Colonic mucosa (tissue), 4 donors: Measurements from ENCODE around the gene GADD45A. TPM values are rescaled to one million over a fixed set of nuclear protein-coding genes. Genes with fewer than 3 reads are reported as not detected.
A peak's percentile ranks its signal among the peaks of the same experiment; 100 is the strongest.

Source experiments
- DNase-seq: peaks from one replicate; pipeline ENCODE4 v3.0.0-alpha.2; 2020
- H3K27ac ChIP-seq: fragments of 200-600 bp; one replicate; pipeline ENCODE4 v1.8.0; 2021
- H3K27me3 ChIP-seq: fragments of 200-600 bp; one replicate; pipeline ENCODE4 v1.8.0; 2021
- H3K36me3 ChIP-seq: fragments of 200-600 bp; one replicate; pipeline ENCODE4 v1.8.0; 2021
- H3K4me1 ChIP-seq: fragments of 200-600 bp; one replicate; pipeline ENCODE4 v1.8.0; 2021; ENCODE audit warnings: mild to moderate bottlenecking
- H3K4me3 ChIP-seq: fragments of 200-600 bp; one replicate; pipeline ENCODE4 v1.8.0; 2021
- H3K9ac ChIP-seq, 2 donors: one replicate each; pipeline ENCODE4 v1.7.0; 2013; ENCODE audit warnings: control low read depth in 2 of 2, low read depth in 2 of 2, low read length in 2 of 2
- H3K9me3 ChIP-seq: fragments of 200-600 bp; one replicate; pipeline ENCODE4 v1.8.0; 2021
- intact Hi-C: fragments of 100-400 bp; cut with DNase I; formaldehyde crosslinking; loops from one replicate; pipeline ENCODE4 v1.14.1; 2022
- total RNA-seq, 2 donors: library from RNA; stranded (reverse); fragmentation: NEBNext Ultra II Directional in 1 of 2; extraction: Animal tissue kit (Norgen Biotek cat#: 25700) in 1 of 2; gene quantifications; one replicate each; pipeline ENCODE4 v1.2.1, GENCODE V29; 2021
- TF ChIP-seq, protein P1 (sequence below): fragments of 200-600 bp; IDR thresholded peaks from one replicate; pipeline ENCODE4 v1.8.0; 2022; ENCODE audit warnings: antibody characterized with exemption, mild to moderate bottlenecking
- donor health status: healthy.
- donor health status: DM: no; HTN: no; CAD: no.
- donor health status: DM: no; HTN: no; CAD: no.

Gene GADD45A
- total RNA-seq, 2 donors from 2014 or later, result 29.0 to 29.4 TPM

- peak overlapping the region; percentile 72 for H3K4me3 ChIP-seq
- intact Hi-C loops, result loop anchor here (5.0 to 10.0 kb wide), 3 partner anchors 71 to 152 kb away; no protein-coding TSS in a partner anchor
- H3K9ac ChIP-seq, result peak overlapping the region; percentile 91 to 95
- no peaks in the 10 kb centered on the region for H3K9me3 ChIP-seq
- H3K4me1 ChIP-seq, result peaks cover 9% of the 10 kb centered on the region
- no peaks in the 10 kb centered on the region for H3K27me3 ChIP-seq
- H3K27ac ChIP-seq, result peak overlapping the region; percentile 92
- DNase-seq, result peak; percentile 76
- TF ChIP-seq, protein P1, sequence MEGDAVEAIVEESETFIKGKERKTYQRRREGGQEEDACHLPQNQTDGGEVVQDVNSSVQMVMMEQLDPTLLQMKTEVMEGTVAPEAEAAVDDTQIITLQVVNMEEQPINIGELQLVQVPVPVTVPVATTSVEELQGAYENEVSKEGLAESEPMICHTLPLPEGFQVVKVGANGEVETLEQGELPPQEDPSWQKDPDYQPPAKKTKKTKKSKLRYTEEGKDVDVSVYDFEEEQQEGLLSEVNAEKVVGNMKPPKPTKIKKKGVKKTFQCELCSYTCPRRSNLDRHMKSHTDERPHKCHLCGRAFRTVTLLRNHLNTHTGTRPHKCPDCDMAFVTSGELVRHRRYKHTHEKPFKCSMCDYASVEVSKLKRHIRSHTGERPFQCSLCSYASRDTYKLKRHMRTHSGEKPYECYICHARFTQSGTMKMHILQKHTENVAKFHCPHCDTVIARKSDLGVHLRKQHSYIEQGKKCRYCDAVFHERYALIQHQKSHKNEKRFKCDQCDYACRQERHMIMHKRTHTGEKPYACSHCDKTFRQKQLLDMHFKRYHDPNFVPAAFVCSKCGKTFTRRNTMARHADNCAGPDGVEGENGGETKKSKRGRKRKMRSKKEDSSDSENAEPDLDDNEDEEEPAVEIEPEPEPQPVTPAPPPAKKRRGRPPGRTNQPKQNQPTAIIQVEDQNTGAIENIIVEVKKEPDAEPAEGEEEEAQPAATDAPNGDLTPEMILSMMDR, result no peak
- no peaks in the 10 kb centered on the region for H3K36me3 ChIP-seq
Measured at GRCh38 chr1:67686267-67687197, 1.5 kb downstream of the GADD45A start.

GRCh38 chr1:67687198-67687545 lies 2.2 kb downstream of the GADD45A start:
- Histone ChIP-seq H3K9me3 (no peaks in the 10 kb centered on the region), H3K9ac (peak overlapping the region in 1 of 2 donors; percentile 95), H3K27ac (peak overlapping the region; percentile 92), H3K4me1 (peaks cover 9% of the 10 kb centered on the region), H3K27me3 (no peaks in the 10 kb centered on the region), H3K36me3 (no peaks in the 10 kb centered on the region), H3K4me3 (peak overlapping the region; percentile 72)
- intact Hi-C loops, result loop anchor here (5.0 to 10.0 kb wide), 3 partner anchors 70 to 152 kb away; no protein-coding TSS in a partner anchor
- TF ChIP-seq, protein P1, result no peak
- DNase-seq, result no peak

- TF ChIP-seq, protein P1, result no peak
- H3K9me3 ChIP-seq, result no peaks in the 10 kb centered on the region
- H3K4me3 ChIP-seq, result no peak overlapping the region
- H3K4me1 ChIP-seq, result peaks cover 9% of the 10 kb centered on the region
- DNase-seq, result no peak
- H3K27ac ChIP-seq, result no peak overlapping the region
- H3K9ac ChIP-seq, result no peak overlapping the region
- intact Hi-C loops, result loop anchor here (5.0 to 10.0 kb wide), 3 partner anchors 70 to 153 kb away; no protein-coding TSS in a partner anchor
- no peaks in the 10 kb centered on the region for H3K27me3 ChIP-seq
- no peaks in the 10 kb centered on the region for H3K36me3 ChIP-seq
Measured at GRCh38 chr1:67687649-67688048, 2.6 kb downstream of the GADD45A start.

- H3K27me3 ChIP-seq, result no peaks in the 10 kb centered on the region
- H3K4me3 ChIP-seq, result no peak overlapping the region
- DNase-seq, result no peak
- H3K27ac ChIP-seq, result no peak overlapping the region
- H3K36me3 ChIP-seq, result no peaks in the 10 kb centered on the region
- no peaks in the 10 kb centered on the region for H3K9me3 ChIP-seq
- peaks cover 9% of the 10 kb centered on the region for H3K4me1 ChIP-seq
- TF ChIP-seq, protein P1, result no peak
- intact Hi-C loops, result loop anchor here (5.0 to 10.0 kb wide), 3 partner anchors 69 to 154 kb away; no protein-coding TSS in a partner anchor
- H3K9ac ChIP-seq, result peak overlapping the region in 1 of 2 donors; percentile 9
Measured at GRCh38 chr1:67688526-67689219, 3.7 kb downstream of the GADD45A start.

DNA sequence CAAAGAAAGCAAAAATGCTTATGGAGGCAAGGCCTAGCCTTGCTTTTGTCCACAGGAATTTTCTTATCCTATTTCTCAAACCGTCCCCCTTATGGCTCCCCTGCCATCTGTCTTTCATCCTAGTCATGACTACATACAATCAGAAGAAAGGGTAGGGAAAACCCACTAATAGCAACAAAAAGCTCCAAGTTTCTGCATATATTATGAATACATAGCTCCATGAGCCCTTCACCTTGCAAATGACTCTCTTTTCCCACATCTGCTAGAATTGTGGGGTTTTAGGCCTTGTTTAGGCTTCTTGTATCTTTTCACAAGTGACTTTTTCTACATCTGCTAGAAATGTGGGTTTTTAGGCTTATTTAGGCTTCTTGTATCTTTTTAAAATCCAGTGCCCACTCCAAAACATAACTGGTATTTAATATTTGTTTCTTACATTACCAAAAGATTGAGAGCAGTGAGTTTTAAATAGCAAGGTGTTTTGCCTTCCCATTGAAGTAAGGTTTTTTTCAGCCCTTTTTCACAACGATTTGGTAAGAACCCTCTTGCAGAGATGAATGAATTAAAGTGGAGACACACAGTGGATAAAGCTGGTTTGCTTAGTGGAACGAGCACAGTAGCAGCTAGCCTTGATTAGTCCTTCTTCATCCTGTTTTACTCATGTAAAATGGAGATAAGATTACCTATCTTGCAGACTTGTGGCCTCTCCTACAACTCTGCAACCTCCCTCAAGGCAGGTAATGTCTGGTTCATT lies 4.4 kb downstream of the GADD45A start:
- intact Hi-C loops, result loop anchor here (5.0 to 10.0 kb wide), 3 partner anchors 68 to 155 kb away; no protein-coding TSS in a partner anchor
- Histone ChIP-seq H3K27me3 (no peaks in the 10 kb centered on the region), H3K36me3 (no peaks in the 10 kb centered on the region), H3K9ac (no peak overlapping the region), H3K4me1 (peaks cover 5% of the 10 kb centered on the region), H3K27ac (no peak overlapping the region), H3K9me3 (no peaks in the 10 kb centered on the region), H3K4me3 (no peak overlapping the region)
- no peak for DNase-seq
- TF ChIP-seq, protein P1, result no peak
